ENCODE data around the gene SEPTIN7. TPM values are rescaled to one million over a fixed set of nuclear protein-coding genes. Genes with fewer than 3 reads are reported as not detected.

Gene SEPTIN7
- total RNA-seq, 1 experiment from 2014 or later = 790 TPM

DNA sequence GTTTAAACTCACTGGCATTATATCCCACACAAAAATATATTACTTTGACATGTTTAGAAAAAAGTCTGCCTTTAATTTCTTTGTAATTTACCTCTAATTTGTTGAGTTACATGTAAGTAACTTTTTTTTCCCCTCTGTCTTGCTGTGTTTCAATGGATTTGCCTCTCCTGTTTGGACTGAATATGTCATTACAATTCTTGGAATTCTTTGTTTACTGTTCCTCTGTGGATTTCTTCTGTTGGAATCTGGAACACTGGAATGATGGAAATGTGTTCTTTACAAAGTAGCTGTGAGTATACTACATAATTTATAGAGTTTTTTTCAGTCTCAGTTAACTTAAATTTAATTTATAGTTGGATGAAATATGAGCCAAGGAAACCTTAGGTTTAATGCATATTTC, 30.4 kb downstream of the SEPTIN7 start:
- no peak for DNase-seq (ENCODE audit: low spot score)

DNA sequence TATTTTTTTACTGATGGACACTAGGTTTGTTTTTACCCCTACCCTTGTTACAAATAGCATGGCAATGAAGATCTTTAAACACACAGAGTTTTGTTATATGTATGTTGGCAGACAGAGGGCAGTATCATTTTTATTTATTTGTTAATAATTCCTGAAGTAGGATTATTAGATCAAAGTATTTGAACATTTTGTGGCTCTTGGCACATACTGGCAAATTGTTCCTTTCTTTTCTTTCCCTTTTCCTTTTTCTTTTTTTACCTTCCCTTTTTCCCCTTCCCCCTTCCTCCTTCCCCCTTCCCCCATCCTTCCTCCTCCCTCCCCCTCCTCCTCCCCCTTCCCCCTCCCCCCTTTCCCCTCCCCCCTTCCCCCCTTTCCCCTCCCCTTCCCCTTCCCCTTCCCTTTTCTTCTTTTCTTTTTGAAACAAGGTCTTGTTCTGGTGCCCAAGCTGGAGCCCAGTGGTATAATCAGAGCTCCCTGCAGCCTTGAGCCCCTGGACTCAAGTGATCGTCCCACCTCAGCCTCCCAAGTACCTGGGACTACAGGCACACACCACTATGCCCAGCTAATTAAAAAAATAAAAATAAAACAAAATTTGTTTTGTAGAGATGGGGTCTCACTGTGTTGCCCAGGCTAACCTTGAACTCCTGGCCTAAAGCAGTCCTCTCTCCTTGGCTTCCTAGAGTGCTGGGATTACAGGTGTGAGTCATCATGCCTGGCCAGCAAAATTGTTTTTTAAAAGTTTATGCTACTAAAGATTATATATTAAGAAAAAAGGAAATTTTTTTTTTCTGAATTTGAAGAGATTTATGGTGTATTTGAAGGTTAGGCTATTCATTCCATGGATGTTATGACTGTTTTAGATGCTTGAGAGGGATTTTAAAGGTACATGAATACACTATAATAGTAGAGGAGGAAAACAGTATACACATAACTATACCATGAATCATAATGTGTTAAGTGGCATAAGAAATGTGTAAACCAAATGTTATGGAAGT, 39.3 kb downstream of the SEPTIN7 start:
- DNase-seq (ENCODE audit: low spot score) = peak; percentile 75

DNA sequence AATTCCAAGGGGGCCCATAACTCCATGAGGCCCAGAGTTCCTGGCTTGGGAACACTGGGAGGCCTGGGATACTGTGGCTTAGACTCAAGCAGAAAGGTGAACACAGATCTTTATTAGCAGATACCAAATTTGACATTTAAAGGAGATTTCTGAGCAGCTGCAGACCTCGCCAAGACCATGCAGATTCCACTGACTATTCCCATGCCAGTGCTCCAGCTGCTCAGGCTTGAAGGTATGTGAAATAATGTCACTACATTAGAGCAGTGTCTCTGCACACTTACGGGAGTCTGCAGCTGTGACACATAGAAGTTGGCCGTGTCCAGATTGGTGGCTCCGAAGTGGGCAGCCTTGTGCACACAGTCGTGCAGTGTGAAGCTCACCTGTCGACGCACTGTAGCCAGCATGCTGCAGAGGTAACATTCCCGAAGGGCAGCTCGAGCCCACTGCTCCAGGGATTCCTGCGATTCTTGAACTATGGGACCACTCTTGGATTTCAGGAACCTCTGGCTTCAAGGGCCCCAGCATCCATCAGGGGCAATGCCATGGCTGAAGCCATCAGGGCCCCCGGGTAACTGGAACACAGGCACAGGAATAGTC, 46.1 kb downstream of the SEPTIN7 start:
- no peak for DNase-seq (ENCODE audit: low spot score)

DNA sequence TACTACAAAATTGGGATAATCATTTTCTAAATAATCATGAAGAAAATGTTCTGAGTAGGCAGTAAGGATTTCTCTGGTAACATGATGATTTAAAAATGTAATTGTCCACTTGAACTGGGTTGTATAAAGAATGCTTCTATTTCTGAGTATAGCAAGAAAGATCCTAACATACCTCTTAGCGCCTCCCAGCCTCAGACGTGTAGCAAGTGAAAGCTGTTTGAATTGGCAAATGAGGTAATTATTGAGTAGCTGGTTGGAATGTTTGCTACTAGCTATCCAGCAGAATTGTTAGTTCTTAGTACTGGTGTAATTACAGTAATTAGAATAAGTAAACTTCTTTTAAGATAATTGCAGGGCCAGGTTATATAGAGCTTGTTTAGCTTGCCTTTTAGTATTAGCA, 47.9 kb downstream of the SEPTIN7 start:
- no peak for DNase-seq (ENCODE audit: low spot score)

DNA sequence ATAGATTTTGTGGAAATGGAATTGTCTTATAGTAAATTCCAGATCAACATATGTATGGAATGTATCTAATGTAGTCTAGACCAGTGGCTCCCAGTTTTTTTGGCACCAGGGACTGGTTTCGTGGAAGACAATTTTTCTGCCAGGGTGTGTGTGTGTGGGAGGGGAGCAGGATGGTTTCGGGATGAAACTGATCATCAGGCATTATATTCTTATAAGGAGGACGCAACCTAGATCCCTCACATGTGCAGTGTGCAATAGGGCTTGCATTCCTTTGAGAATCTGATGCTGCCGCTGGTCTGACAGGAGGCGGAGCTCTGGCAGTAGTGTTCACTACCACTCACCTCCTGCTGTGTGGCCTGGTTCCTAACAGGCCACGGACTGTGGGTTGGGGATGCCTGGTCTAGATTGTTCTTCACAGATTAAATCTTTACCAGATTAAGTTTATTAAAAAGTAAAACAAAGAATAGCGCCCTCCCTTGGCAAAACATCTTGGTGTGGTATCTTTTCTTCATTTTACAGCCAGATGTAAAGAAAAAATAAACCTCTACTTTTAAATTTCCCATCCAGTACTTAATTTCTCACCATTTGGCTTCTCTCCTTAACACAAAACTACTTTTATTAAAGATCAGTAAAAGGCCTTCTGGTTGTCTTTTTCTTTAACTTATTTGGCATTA, 48.4 kb downstream of the SEPTIN7 start:
- peak; percentile 7 for DNase-seq (ENCODE audit: low spot score)

DNA sequence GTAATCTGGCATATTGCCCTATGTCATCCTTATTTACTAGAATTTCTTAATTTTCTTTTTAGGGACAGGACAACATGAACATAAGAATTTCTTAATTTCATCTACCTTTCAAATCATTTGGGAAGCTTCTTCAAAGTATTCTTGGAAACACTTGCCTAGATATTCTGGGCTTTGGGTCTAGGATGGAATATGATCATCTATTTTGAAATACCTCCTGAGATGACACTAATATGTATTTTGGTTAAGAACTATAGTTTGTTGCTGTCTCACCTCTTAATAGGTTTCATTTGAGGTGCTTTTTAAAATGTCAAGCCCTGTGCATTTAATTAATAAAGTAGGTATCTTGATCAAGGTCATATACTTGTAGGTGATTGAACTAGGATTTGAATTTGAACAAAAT, 49.1 kb downstream of the SEPTIN7 start:
- DNase-seq (ENCODE audit: low spot score) = no peak

Other genes with a start within 250 kb of the SEPTIN7 start
- gene HERPUD2, start 105.9 kb upstream of the SEPTIN7 start, total RNA-seq (2014; rRNA removed; shearing (Covaris generic)) = 19.6 and 22.7 TPM in 2 replicates